H1 (cell line): ENCODE measurements around the gene FXR1. TPM values are rescaled to one million over a fixed set of nuclear protein-coding genes. Genes with fewer than 3 reads are reported as not detected.

ENCODE experiments used
- CTCF ChIA-PET: fragments of 300-600 bp; sonication (Branson Sonifier 250); formaldehyde crosslinking; loops from one replicate; lab custom pipeline; 2021; ENCODE audit not compliant: partially characterized antibody; lab: Charles Lee
- POLR2A ChIA-PET: fragments of 300-600 bp; sonication (Branson Sonifier 250); formaldehyde crosslinking; loops from one replicate; lab custom pipeline; 2021; ENCODE audit warnings: inconsistent platforms; ENCODE audit not compliant: partially characterized antibody; lab: Charles Lee
- DNase-seq, 2 experiments: peaks; one replicate each; pipeline versions ENCODE4 v3.0.0 to v3.0.0-alpha.2; 2010 to 2022; ENCODE audit warnings: low spot score in 2 of 2, low read depth in 1 of 2, mixed read lengths in 1 of 2
- FAIRE-seq: peaks from 2 replicates; lab custom pipeline; 2011; peaks lifted over from hg19 to GRCh38; lab: Jason Lieb, UNC
- H2AFZ ChIP-seq: 2 replicates; pipeline ENCODE4 v1.8.1; 2012; ENCODE audit warnings: low read length, inconsistent platforms
- H2AK5ac ChIP-seq: 2 replicates; pipeline ENCODE4 v1.6.1; 2013; ENCODE audit warnings: low read depth, low read length
- H2BK120ac ChIP-seq: replicated peaks from 2 replicates; pipeline ENCODE3; 2013; ENCODE audit warnings: low read depth, low read length, inconsistent platforms
- H2BK12ac ChIP-seq: 2 replicates; pipeline ENCODE4 v1.6.1; 2013; ENCODE audit warnings: low read depth, low read length
- H2BK15ac ChIP-seq: 2 replicates; pipeline ENCODE4 v1.6.1; 2013; ENCODE audit warnings: low read length
- H2BK20ac ChIP-seq: 2 replicates; pipeline ENCODE4 v1.6.1; 2013; ENCODE audit warnings: low read length
- H2BK5ac ChIP-seq: 2 replicates; pipeline ENCODE4 v1.6.1; 2013; ENCODE audit warnings: low read depth, low read length
- H3K14ac ChIP-seq: 2 replicates; pipeline ENCODE4 v1.6.1; 2013; ENCODE audit warnings: inconsistent platforms; ENCODE audit not compliant: insufficient read length
- H3K18ac ChIP-seq: 2 replicates; pipeline ENCODE4 v1.6.1; 2013; ENCODE audit warnings: low read length; ENCODE audit errors: extremely low read depth
- H3K23ac ChIP-seq: 2 replicates; pipeline ENCODE4 v1.6.1; 2013; ENCODE audit warnings: inconsistent platforms; ENCODE audit not compliant: insufficient read length
- H3K23me2 ChIP-seq: 2 replicates; pipeline ENCODE4 v1.6.1; 2013; ENCODE audit warnings: low read depth, low read length
- H3K27ac ChIP-seq: 2 replicates; pipeline ENCODE4 v1.6.1; 2011; ENCODE audit warnings: low read depth, low read length, inconsistent platforms
- H3K27me3 ChIP-seq, 4 experiments: replicated peaks in 1 of 4; 1 replicate in 1 of 4; 2 replicates in 3 of 4; pipeline versions ENCODE4 v1.6.1 to v1.8.1; 2011 to 2013; ENCODE audit warnings: low read length in 3 of 4, mild to moderate bottlenecking in 3 of 4, inconsistent platforms in 2 of 4, mixed read lengths in 2 of 4, moderate library complexity in 1 of 4; ENCODE audit not compliant: control insufficient read depth in 3 of 4, insufficient read depth in 3 of 4; ENCODE audit errors: extremely low read depth in 1 of 4
- H3K36me3 ChIP-seq, 4 experiments: 2 replicates each; pipeline versions ENCODE4 v1.6.1 to v1.8.1; 2011 to 2013; ENCODE audit warnings: mild to moderate bottlenecking in 4 of 4, low read length in 3 of 4, moderate library complexity in 2 of 4, control low read depth in 1 of 4, inconsistent platforms in 1 of 4; ENCODE audit not compliant: insufficient read depth in 4 of 4, control insufficient read depth in 2 of 4
- H3K4ac ChIP-seq: replicated peaks from 2 replicates; pipeline ENCODE3; 2013; ENCODE audit warnings: low read length, low read depth, mixed read lengths, inconsistent platforms; ENCODE audit not compliant: insufficient read length
- H3K4me1 ChIP-seq, 4 experiments: replicated peaks in 1 of 4; 1 replicate in 1 of 4; 2 replicates in 3 of 4; pipeline versions ENCODE4 v1.6.1 to v1.8.1; 2011 to 2013; ENCODE audit warnings: low read length in 3 of 4, inconsistent platforms in 2 of 4, mixed read lengths in 1 of 4; ENCODE audit not compliant: insufficient read depth in 4 of 4, control insufficient read depth in 3 of 4
- H3K4me2 ChIP-seq, 2 experiments: 2 replicates each; pipeline versions ENCODE4 v1.6.1 to v1.8.1; 2011 to 2013; ENCODE audit warnings: low read depth in 2 of 2, low read length in 2 of 2, control low read depth in 1 of 2, inconsistent platforms in 1 of 2, mild to moderate bottlenecking in 1 of 2; ENCODE audit not compliant: insufficient read depth in 1 of 2
- H3K4me3 ChIP-seq, 4 experiments: fragments of 200-600, 300-600 bp in 1 of 4; sonication (generic), shearing (Covaris generic), sonication (Bioruptor Twin) in 1 of 4; 2 replicates each; pipeline versions ENCODE4 v1.5.1 to v1.8.1; 2011 to 2016; ENCODE audit warnings: low read length in 4 of 4, low read depth in 3 of 4, control low read depth in 2 of 4, inconsistent platforms in 2 of 4, mild to moderate bottlenecking in 2 of 4, mixed read lengths in 1 of 4, moderate library complexity in 1 of 4; ENCODE audit not compliant: insufficient read depth in 2 of 4; ENCODE audit errors: extremely low read depth in 1 of 4
- H3K56ac ChIP-seq: replicated peaks from 2 replicates; pipeline ENCODE3; 2013; ENCODE audit warnings: low read depth, mild to moderate bottlenecking, mixed read lengths, low read length, inconsistent platforms; ENCODE audit not compliant: insufficient read length
- H3K79me1 ChIP-seq: 2 replicates; pipeline ENCODE4 v1.6.1; 2013; ENCODE audit warnings: low read depth, low read length, control low read depth
- H3K79me2 ChIP-seq, 2 experiments: 2 replicates each; pipeline versions ENCODE4 v1.6.1 to v1.8.1; 2012 to 2013; ENCODE audit warnings: low read length in 2 of 2, mild to moderate bottlenecking in 2 of 2, inconsistent platforms in 1 of 2; ENCODE audit not compliant: insufficient read depth in 2 of 2, control insufficient read depth in 1 of 2
- H3K9ac ChIP-seq, 4 experiments: replicated peaks in 1 of 4; 1 replicate in 1 of 4; 2 replicates in 3 of 4; pipeline versions ENCODE4 v1.6.1 to v1.8.1; 2011 to 2013; ENCODE audit warnings: low read depth in 3 of 4, low read length in 3 of 4, control low read depth in 2 of 4, mild to moderate bottlenecking in 2 of 4, moderate library complexity in 2 of 4, inconsistent platforms in 1 of 4; ENCODE audit errors: extremely low read depth in 1 of 4
- H3K9me3 ChIP-seq, 2 experiments: 2 replicates each; pipeline versions ENCODE4 v1.6.1 to v1.8.1; 2012 to 2013; ENCODE audit warnings: mild to moderate bottlenecking in 2 of 2, moderate library complexity in 2 of 2, control low read depth in 1 of 2, inconsistent platforms in 1 of 2, low read depth in 1 of 2, low read length in 1 of 2, mixed read lengths in 1 of 2; ENCODE audit not compliant: insufficient read depth in 2 of 2
- H4K20me1 ChIP-seq, 2 experiments: replicated peaks in 1 of 2; 2 replicates each; pipeline versions ENCODE3 to v1.8.1; 2011 to 2013; ENCODE audit warnings: inconsistent platforms in 2 of 2, low read length in 2 of 2, mild to moderate bottlenecking in 1 of 2; ENCODE audit not compliant: insufficient read depth in 2 of 2, control insufficient read depth in 1 of 2
- H4K5ac ChIP-seq: 2 replicates; pipeline ENCODE4 v1.6.1; 2013; ENCODE audit warnings: low read length, low read depth, mixed read lengths, inconsistent platforms; ENCODE audit not compliant: insufficient read length
- H4K8ac ChIP-seq: 2 replicates; pipeline ENCODE4 v1.8.0; 2013; ENCODE audit warnings: mild to moderate bottlenecking, moderate library complexity, low read length, inconsistent platforms; ENCODE audit not compliant: insufficient read depth; ENCODE audit errors: extremely low read depth
- H4K91ac ChIP-seq: replicated peaks from 2 replicates; pipeline ENCODE3; 2013; ENCODE audit warnings: low read length, mixed read lengths, inconsistent platforms; ENCODE audit not compliant: insufficient read length
- BRCA1 ChIP-seq: IDR thresholded peaks from 2 replicates; pipeline ENCODE4 v1.6.1; 2012; ENCODE audit warnings: low read depth, low read length, improper control_type of control experiment
- CHD2 ChIP-seq: IDR thresholded peaks from 2 replicates; pipeline ENCODE4 v1.6.1; 2012; ENCODE audit warnings: low read length, improper control_type of control experiment
- TEAD4 ChIP-seq: IDR thresholded peaks from 2 replicates; pipeline ENCODE4 v1.6.1; 2012; ENCODE audit warnings: low read depth, low read length, inconsistent platforms, mixed read lengths
- WGBS, 2 experiments: shearing (Covaris generic) in 1 of 2; methylation state at CpG; one replicate each; pipeline versions ENCODE4 v1.1.6 to v1.1.7; 2013 to 2015; ENCODE audit warnings: low lambda C conversion rate in 2 of 2, mixed read lengths in 2 of 2, inconsistent platforms in 1 of 2, low coverage in 1 of 2, missing lambda C conversion rate in 1 of 2; ENCODE audit not compliant: insufficient replicate concordance in 2 of 2, insufficient coverage in 1 of 2, insufficient read length in 1 of 2; ENCODE audit errors: extremely low coverage in 1 of 2, missing lambda C conversion rate in 1 of 2; 5-methylcytosine and 5-hydroxymethylcytosine counted together
- polyA plus RNA-seq, 7 experiments: library from polyadenylated mRNA; depleted of rRNA in 3 of 7; stranded (reverse) in 5 of 7; unstranded in 2 of 7; fragments of >200 nt in 5 of 7; fragments of 200-250 nt in 2 of 7; gene quantifications; 1 replicate in 5 of 7; 2 replicates in 1 of 7; 4 replicates in 1 of 7; pipeline versions ENCODE4 v1.2.1 to v1.2.3, GENCODE V29; 2011 to 2013; ENCODE audit warnings: missing spikeins in 2 of 7, mixed read lengths in 2 of 7
- total RNA-seq: library from RNA; stranded (reverse); fragmentation: NEBNext Ultra II Directional; extraction: Animal tissue kit (Norgen Biotek cat#: 25700); gene quantifications from 2 replicates; pipeline ENCODE4 v1.2.1, GENCODE V29; 2021

FXR1 gene
- total and polyA plus RNA-seq, 2 of the 8 experiments (the other 6 are each of a cell fraction or from before 2014, with no cell fraction given): 108 to 283 TPM

GRCh38 chr3:180918542-180918941 lies 6.1 kb downstream of the FXR1 start:
- Histone ChIP-seq H3K9me3 (no peaks in the 10 kb centered on the region), H3K79me1 (0 out of 2 replicates have a peak, but pooled peaks cover 3% of the 10 kb centered on the region), H4K91ac (no peak overlapping the region), H3K23me2 (no peaks in the 10 kb centered on the region), H3K56ac (no peak overlapping the region), H3K27ac (no peak overlapping the region), H4K5ac (no peak overlapping the region), H3K4me1 (peaks cover 2 to 5% (median 3%) of the 10 kb centered on the region in 4 experiments; a peak in 5 of 7 replicates), H2BK12ac (no peak overlapping the region), H4K20me1 (peaks cover 38 to 57% of the 10 kb centered on the region in 2 experiments), H2AFZ (no peak overlapping the region), H3K23ac (no peak overlapping the region), H2BK15ac (no peak overlapping the region), H3K4me2 (no peak overlapping the region), H3K79me2 (peaks cover 88 to 100% of the 10 kb centered on the region in 2 experiments), H2BK5ac (no peak overlapping the region), H3K9ac (no peak overlapping the region), H4K8ac (no peak overlapping the region), H3K4me3 (no peak overlapping the region), H3K36me3 (peaks cover 0 to 28% (median 6%) of the 10 kb centered on the region in 4 experiments; a peak in 2 of 8 replicates), H3K27me3 (no peaks in the 10 kb centered on the region), H3K4ac (no peak overlapping the region), H2AK5ac (no peak overlapping the region), H3K14ac (no peak overlapping the region), H2BK120ac (no peak overlapping the region), H3K18ac (no peak overlapping the region), H2BK20ac (no peak overlapping the region)
- CTCF ChIA-PET: interaction anchor here (0.8 to 2.5 kb wide), 3 partner anchors 10 to 115 kb away, joined by 3 to 9 read pairs (median 3); no protein-coding TSS in a partner anchor
- POLR2A ChIA-PET: interaction anchor here (0.7 to 2.3 kb wide), 4 partner anchors 9 to 28 kb away, joined by 3 to 6 read pairs (median 3); no protein-coding TSS in a partner anchor
- no peak for DNase-seq
- FAIRE-seq: no peak
- 88% methylated on average over 1 of the region's 1 CpG; no CpG with 5 or more reads in 1 of the 2 experiments for WGBS, 2 experiments
- no peak for TF ChIP-seq BRCA1
- TF ChIP-seq CHD2: no peak
- TF ChIP-seq TEAD4: no peak
